H1 (cell line): Measurements from ENCODE around the gene SPG11. TPM values are rescaled to one million over a fixed set of nuclear protein-coding genes. Genes with fewer than 3 reads are reported as not detected.

Experiments
- CTCF ChIA-PET: fragments of 300-600 bp; sonication (Branson Sonifier 250); formaldehyde crosslinking; loops from one replicate; lab custom pipeline; 2021; ENCODE audit not compliant: partially characterized antibody; lab: Charles Lee
- POLR2A ChIA-PET: fragments of 300-600 bp; sonication (Branson Sonifier 250); formaldehyde crosslinking; loops from one replicate; lab custom pipeline; 2021; ENCODE audit warnings: inconsistent platforms; ENCODE audit not compliant: partially characterized antibody; lab: Charles Lee
- DNase-seq, 2 experiments: peaks; one replicate each; pipeline versions ENCODE4 v3.0.0 to v3.0.0-alpha.2; 2010 to 2022; ENCODE audit warnings: low spot score in 2 of 2, low read depth in 1 of 2, mixed read lengths in 1 of 2
- FAIRE-seq: peaks from 2 replicates; lab custom pipeline; 2011; peaks lifted over from hg19 to GRCh38; lab: Jason Lieb, UNC
- H2AFZ ChIP-seq: 2 replicates; pipeline ENCODE4 v1.8.1; 2012; ENCODE audit warnings: low read length, inconsistent platforms
- H2AK5ac ChIP-seq: 2 replicates; pipeline ENCODE4 v1.6.1; 2013; ENCODE audit warnings: low read depth, low read length
- H2BK120ac ChIP-seq: replicated peaks from 2 replicates; pipeline ENCODE3; 2013; ENCODE audit warnings: low read depth, low read length, inconsistent platforms
- H2BK12ac ChIP-seq: 2 replicates; pipeline ENCODE4 v1.6.1; 2013; ENCODE audit warnings: low read depth, low read length
- H2BK15ac ChIP-seq: 2 replicates; pipeline ENCODE4 v1.6.1; 2013; ENCODE audit warnings: low read length
- H2BK20ac ChIP-seq: 2 replicates; pipeline ENCODE4 v1.6.1; 2013; ENCODE audit warnings: low read length
- H2BK5ac ChIP-seq: 2 replicates; pipeline ENCODE4 v1.6.1; 2013; ENCODE audit warnings: low read depth, low read length
- H3K14ac ChIP-seq: 2 replicates; pipeline ENCODE4 v1.6.1; 2013; ENCODE audit warnings: inconsistent platforms; ENCODE audit not compliant: insufficient read length
- H3K18ac ChIP-seq: 2 replicates; pipeline ENCODE4 v1.6.1; 2013; ENCODE audit warnings: low read length; ENCODE audit errors: extremely low read depth
- H3K23ac ChIP-seq: 2 replicates; pipeline ENCODE4 v1.6.1; 2013; ENCODE audit warnings: inconsistent platforms; ENCODE audit not compliant: insufficient read length
- H3K23me2 ChIP-seq: 2 replicates; pipeline ENCODE4 v1.6.1; 2013; ENCODE audit warnings: low read depth, low read length
- H3K27ac ChIP-seq: 2 replicates; pipeline ENCODE4 v1.6.1; 2011; ENCODE audit warnings: low read depth, low read length, inconsistent platforms
- H3K27me3 ChIP-seq, 4 experiments: replicated peaks in 1 of 4; 1 replicate in 1 of 4; 2 replicates in 3 of 4; pipeline versions ENCODE4 v1.6.1 to v1.8.1; 2011 to 2013; ENCODE audit warnings: low read length in 3 of 4, mild to moderate bottlenecking in 3 of 4, inconsistent platforms in 2 of 4, mixed read lengths in 2 of 4, moderate library complexity in 1 of 4; ENCODE audit not compliant: control insufficient read depth in 3 of 4, insufficient read depth in 3 of 4; ENCODE audit errors: extremely low read depth in 1 of 4
- H3K36me3 ChIP-seq, 4 experiments: 2 replicates each; pipeline versions ENCODE4 v1.6.1 to v1.8.1; 2011 to 2013; ENCODE audit warnings: mild to moderate bottlenecking in 4 of 4, low read length in 3 of 4, moderate library complexity in 2 of 4, control low read depth in 1 of 4, inconsistent platforms in 1 of 4; ENCODE audit not compliant: insufficient read depth in 4 of 4, control insufficient read depth in 2 of 4
- H3K4ac ChIP-seq: replicated peaks from 2 replicates; pipeline ENCODE3; 2013; ENCODE audit warnings: low read length, low read depth, mixed read lengths, inconsistent platforms; ENCODE audit not compliant: insufficient read length
- H3K4me1 ChIP-seq, 4 experiments: replicated peaks in 1 of 4; 1 replicate in 1 of 4; 2 replicates in 3 of 4; pipeline versions ENCODE4 v1.6.1 to v1.8.1; 2011 to 2013; ENCODE audit warnings: low read length in 3 of 4, inconsistent platforms in 2 of 4, mixed read lengths in 1 of 4; ENCODE audit not compliant: insufficient read depth in 4 of 4, control insufficient read depth in 3 of 4
- H3K4me2 ChIP-seq, 2 experiments: 2 replicates each; pipeline versions ENCODE4 v1.6.1 to v1.8.1; 2011 to 2013; ENCODE audit warnings: low read depth in 2 of 2, low read length in 2 of 2, control low read depth in 1 of 2, inconsistent platforms in 1 of 2, mild to moderate bottlenecking in 1 of 2; ENCODE audit not compliant: insufficient read depth in 1 of 2
- H3K4me3 ChIP-seq, 4 experiments: fragments of 200-600, 300-600 bp in 1 of 4; sonication (generic), shearing (Covaris generic), sonication (Bioruptor Twin) in 1 of 4; 2 replicates each; pipeline versions ENCODE4 v1.5.1 to v1.8.1; 2011 to 2016; ENCODE audit warnings: low read length in 4 of 4, low read depth in 3 of 4, control low read depth in 2 of 4, inconsistent platforms in 2 of 4, mild to moderate bottlenecking in 2 of 4, mixed read lengths in 1 of 4, moderate library complexity in 1 of 4; ENCODE audit not compliant: insufficient read depth in 2 of 4; ENCODE audit errors: extremely low read depth in 1 of 4
- H3K56ac ChIP-seq: replicated peaks from 2 replicates; pipeline ENCODE3; 2013; ENCODE audit warnings: low read depth, mild to moderate bottlenecking, mixed read lengths, low read length, inconsistent platforms; ENCODE audit not compliant: insufficient read length
- H3K79me1 ChIP-seq: 2 replicates; pipeline ENCODE4 v1.6.1; 2013; ENCODE audit warnings: low read depth, low read length, control low read depth
- H3K79me2 ChIP-seq, 2 experiments: 2 replicates each; pipeline versions ENCODE4 v1.6.1 to v1.8.1; 2012 to 2013; ENCODE audit warnings: low read length in 2 of 2, mild to moderate bottlenecking in 2 of 2, inconsistent platforms in 1 of 2; ENCODE audit not compliant: insufficient read depth in 2 of 2, control insufficient read depth in 1 of 2
- H3K9ac ChIP-seq, 4 experiments: replicated peaks in 1 of 4; 1 replicate in 1 of 4; 2 replicates in 3 of 4; pipeline versions ENCODE4 v1.6.1 to v1.8.1; 2011 to 2013; ENCODE audit warnings: low read depth in 3 of 4, low read length in 3 of 4, control low read depth in 2 of 4, mild to moderate bottlenecking in 2 of 4, moderate library complexity in 2 of 4, inconsistent platforms in 1 of 4; ENCODE audit errors: extremely low read depth in 1 of 4
- H3K9me3 ChIP-seq, 2 experiments: 2 replicates each; pipeline versions ENCODE4 v1.6.1 to v1.8.1; 2012 to 2013; ENCODE audit warnings: mild to moderate bottlenecking in 2 of 2, moderate library complexity in 2 of 2, control low read depth in 1 of 2, inconsistent platforms in 1 of 2, low read depth in 1 of 2, low read length in 1 of 2, mixed read lengths in 1 of 2; ENCODE audit not compliant: insufficient read depth in 2 of 2
- H4K20me1 ChIP-seq, 2 experiments: replicated peaks in 1 of 2; 2 replicates each; pipeline versions ENCODE3 to v1.8.1; 2011 to 2013; ENCODE audit warnings: inconsistent platforms in 2 of 2, low read length in 2 of 2, mild to moderate bottlenecking in 1 of 2; ENCODE audit not compliant: insufficient read depth in 2 of 2, control insufficient read depth in 1 of 2
- H4K5ac ChIP-seq: 2 replicates; pipeline ENCODE4 v1.6.1; 2013; ENCODE audit warnings: low read length, low read depth, mixed read lengths, inconsistent platforms; ENCODE audit not compliant: insufficient read length
- H4K8ac ChIP-seq: 2 replicates; pipeline ENCODE4 v1.8.0; 2013; ENCODE audit warnings: mild to moderate bottlenecking, moderate library complexity, low read length, inconsistent platforms; ENCODE audit not compliant: insufficient read depth; ENCODE audit errors: extremely low read depth
- H4K91ac ChIP-seq: replicated peaks from 2 replicates; pipeline ENCODE3; 2013; ENCODE audit warnings: low read length, mixed read lengths, inconsistent platforms; ENCODE audit not compliant: insufficient read length
- ASH2L ChIP-seq: fragments of 200-600, 300-600 bp; sonication (generic); IDR thresholded peaks from one replicate; pipeline ENCODE4 v1.7.1; 2017; ENCODE audit warnings: low read length
- ATF2 ChIP-seq: IDR thresholded peaks from 2 replicates; pipeline ENCODE4 v1.6.1; 2012; ENCODE audit warnings: low read length, inconsistent platforms
- ATF3 ChIP-seq: IDR thresholded peaks from 2 replicates; pipeline ENCODE4 v1.6.1; 2011; ENCODE audit warnings: low read depth, mild to moderate bottlenecking, low read length; ENCODE audit not compliant: insufficient read depth
- BACH1 ChIP-seq: IDR thresholded peaks from 2 replicates; pipeline ENCODE4 v1.6.1; 2012; ENCODE audit warnings: low read length, improper control_type of control experiment
- CREB1 ChIP-seq: IDR thresholded peaks from 2 replicates; pipeline ENCODE4 v1.6.1; 2012; ENCODE audit warnings: inconsistent platforms
- EP300 ChIP-seq, 2 experiments: IDR thresholded peaks; 1 replicate in 1 of 2; 2 replicates in 1 of 2; pipeline ENCODE4 v1.6.1; 2011 to 2012; ENCODE audit warnings: low read depth in 2 of 2, low read length in 2 of 2, mild to moderate bottlenecking in 2 of 2, borderline replicate concordance in 1 of 2, inconsistent platforms in 1 of 2, moderate library complexity in 1 of 2
- MAFK ChIP-seq: IDR thresholded peaks from 2 replicates; pipeline ENCODE4 v1.6.1; 2012; ENCODE audit warnings: low read depth, mild to moderate bottlenecking, improper control_type of control experiment, low read length
- POLR2AphosphoS5 ChIP-seq: IDR thresholded peaks from 2 replicates; pipeline ENCODE4 v1.6.1; 2011; ENCODE audit warnings: low read depth, low read length
- SIX5 ChIP-seq: IDR thresholded peaks from 2 replicates; pipeline ENCODE4 v1.6.1; 2011; ENCODE audit warnings: mild to moderate bottlenecking, low read depth, low read length
- SP1 ChIP-seq: IDR thresholded peaks from 2 replicates; pipeline ENCODE4 v1.6.1; 2011; ENCODE audit warnings: low read depth, low read length
- ZNF274 ChIP-seq: IDR thresholded peaks from 2 replicates; pipeline ENCODE4 v1.7.0; 2012; ENCODE audit warnings: low read length, borderline replicate concordance; ENCODE audit errors: extremely low read depth
- WGBS, 2 experiments: shearing (Covaris generic) in 1 of 2; methylation state at CpG; one replicate each; pipeline versions ENCODE4 v1.1.6 to v1.1.7; 2013 to 2015; ENCODE audit warnings: low lambda C conversion rate in 2 of 2, mixed read lengths in 2 of 2, inconsistent platforms in 1 of 2, low coverage in 1 of 2, missing lambda C conversion rate in 1 of 2; ENCODE audit not compliant: insufficient replicate concordance in 2 of 2, insufficient coverage in 1 of 2, insufficient read length in 1 of 2; ENCODE audit errors: extremely low coverage in 1 of 2, missing lambda C conversion rate in 1 of 2; 5-methylcytosine and 5-hydroxymethylcytosine counted together
- polyA plus RNA-seq, 7 experiments: library from polyadenylated mRNA; depleted of rRNA in 3 of 7; stranded (reverse) in 5 of 7; unstranded in 2 of 7; fragments of >200 nt in 5 of 7; fragments of 200-250 nt in 2 of 7; gene quantifications; 1 replicate in 5 of 7; 2 replicates in 1 of 7; 4 replicates in 1 of 7; pipeline versions ENCODE4 v1.2.1 to v1.2.3, GENCODE V29; 2011 to 2013; ENCODE audit warnings: missing spikeins in 2 of 7, mixed read lengths in 2 of 7
- total RNA-seq: library from RNA; stranded (reverse); fragmentation: NEBNext Ultra II Directional; extraction: Animal tissue kit (Norgen Biotek cat#: 25700); gene quantifications from 2 replicates; pipeline ENCODE4 v1.2.1, GENCODE V29; 2021

Gene SPG11
- total and polyA plus RNA-seq, 2 of the 8 experiments (the other 6 are each of a cell fraction or from before 2014, with no cell fraction given) = 37.1 to 38.6 TPM

- Histone ChIP-seq H3K36me3 (no peaks in the 10 kb centered on the region), H3K23ac (no peak overlapping the region), H3K4me1 (no peaks in the 10 kb centered on the region), H3K4me2 (no peak overlapping the region), H2BK12ac (no peak overlapping the region), H3K79me1 (no peaks in the 10 kb centered on the region), H3K9ac (no peak overlapping the region), H2BK15ac (no peak overlapping the region), H3K23me2 (no peaks in the 10 kb centered on the region), H2AK5ac (no peak overlapping the region), H3K4me3 (no peak overlapping the region), H3K18ac (no peak overlapping the region), H2BK120ac (no peak overlapping the region), H4K91ac (no peak overlapping the region), H4K8ac (no peak overlapping the region), H4K5ac (no peak overlapping the region), H3K79me2 (no peaks in the 10 kb centered on the region), H3K9me3 (no peaks in the 10 kb centered on the region), H2BK20ac (no peak overlapping the region), H2AFZ (no peak overlapping the region), H3K27me3 (no peaks in the 10 kb centered on the region), H3K56ac (no peak overlapping the region), H2BK5ac (no peak overlapping the region), H3K14ac (no peak overlapping the region), H4K20me1 (no peaks in the 10 kb centered on the region), H3K27ac (no peak overlapping the region), H3K4ac (no peak overlapping the region)
- POLR2A ChIA-PET = interaction anchor here (0.7 to 1.5 kb wide), 3 partner anchors 13 to 43 kb away, joined by 3 read pairs; partner anchors contain the start of genes B2M and PATL2
- DNase-seq (no peak), FAIRE-seq (no peak)
- 95% methylated on average over 6 of the region's 6 CpGs; no CpG with 5 or more reads in 1 of the 2 experiments for WGBS, 2 experiments
- CTCF ChIA-PET = interaction anchor here (0.6 to 2.1 kb wide), 7 partner anchors 14 to 162 kb away, joined by 3 to 6 read pairs (median 4); partner anchors contain the start of gene TRIM69
- TF ChIP-seq ATF3 (no peak), ZNF274 (no peak), ATF2 (no peak), SP1 (no peak), MAFK (no peak), EP300 (IDR thresholded peaks at IDR 0.05; ENCODE audit: borderline replicate concordance in 1 of 2, low read depth in 2 of 2, low read length in 2 of 2) (no peak), ASH2L (no peak), CREB1 (no peak), SIX5 (no peak), BACH1 (no peak), POLR2AphosphoS5 (no peak)
Observed at GRCh38 chr15:44670087-44670950, 6.9 kb upstream of the SPG11 start.
